K562 (cell line): ENCODE data around the gene CNTN5. TPM values are rescaled to one million over a fixed set of nuclear protein-coding genes. Genes with fewer than 3 reads are reported as not detected.

ENCODE experiments used
- ATAC-seq: fragments of 200-7000 bp; cut with Tn5 transposase; 3 replicates; pipeline ENCODE4 v1.9.1; 2020; ENCODE audit warnings: moderate library complexity
- BruUV-seq: library from RNA; stranded (reverse); fragments of 400-500 nt; replicated peaks from 2 replicates; lab custom pipeline; 2021; lab: Mats Ljungman, UMichigan
- CTCF ChIA-PET: fragments of 300-600 bp; formaldehyde crosslinking; extraction: SDS; loops from one replicate; lab custom pipeline; 2021; ENCODE audit warnings: low intra/inter-chr PET ratio; lab: Yijun Ruan, JAX
- POLR2A ChIA-PET: fragments of 300-600, 350-650 bp; sonication (Branson Sonifier 250); formaldehyde crosslinking; extraction: SDS; loops from one replicate; lab custom pipeline; 2021; ENCODE audit warnings: antibody characterized with exemption, inconsistent platforms; lab: Yijun Ruan, JAX
- DNase-seq, 4 experiments: peaks; one replicate each; pipeline versions ENCODE4 v3.0.0 to v3.0.0-alpha.2; 2011 to 2018; ENCODE audit warnings: low spot score in 3 of 4, mixed read lengths in 3 of 4; ENCODE audit errors: extremely low read depth in 1 of 4
- FAIRE-seq: peaks from 2 replicates; lab custom pipeline; 2011; peaks lifted over from hg19 to GRCh38; lab: Jason Lieb, UNC
- H2AFZ ChIP-seq: 2 replicates; pipeline ENCODE4 v1.6.0; 2011; ENCODE audit warnings: low read depth, low read length, control low read depth, inconsistent platforms
- H3K27ac ChIP-seq: fragments of 200-600 bp; 3 replicates; pipeline ENCODE4 v1.8.0; 2011; ENCODE audit warnings: low read depth, mild to moderate bottlenecking, control low read depth, inconsistent platforms, low read length, moderate library complexity, mixed read lengths; ENCODE audit errors: extremely low read depth
- H3K27me3 ChIP-seq, 2 experiments: fragments of 300-600 bp in 1 of 2; 2 replicates in 1 of 2; 3 replicates in 1 of 2; pipeline versions ENCODE4 v1.6.0 to v1.8.0; 2011; ENCODE audit warnings: inconsistent platforms in 2 of 2, low read length in 2 of 2, mild to moderate bottlenecking in 1 of 2, mixed read lengths in 1 of 2, moderate library complexity in 1 of 2; ENCODE audit not compliant: control insufficient read depth in 2 of 2, insufficient read depth in 2 of 2
- H3K36me3 ChIP-seq: fragments of 300-600 bp; 3 replicates; pipeline ENCODE4 v1.8.0; 2011; ENCODE audit warnings: mild to moderate bottlenecking, low read length, inconsistent platforms; ENCODE audit not compliant: control insufficient read depth, insufficient read depth
- H3K4me1 ChIP-seq, 2 experiments: fragments of 200-600 bp in 1 of 2; replicated peaks in 1 of 2; 2 replicates in 1 of 2; 3 replicates in 1 of 2; pipeline versions ENCODE4 v1.5.1 to v1.8.0; 2011; ENCODE audit warnings: inconsistent platforms in 2 of 2, low read length in 2 of 2, mild to moderate bottlenecking in 1 of 2, mixed read lengths in 1 of 2, moderate library complexity in 1 of 2; ENCODE audit not compliant: control insufficient read depth in 2 of 2, insufficient read depth in 2 of 2
- H3K4me2 ChIP-seq: 2 replicates; pipeline ENCODE4 v1.6.1; 2011; ENCODE audit warnings: low read length, control low read depth, inconsistent platforms, mixed read lengths; ENCODE audit not compliant: insufficient read depth
- H3K4me3 ChIP-seq: fragments of 200-600 bp; sonication (generic), shearing (Covaris generic); 2 replicates; pipeline ENCODE4 v1.5.1; 2016; ENCODE audit warnings: control low read depth, inconsistent platforms
- H3K79me2 ChIP-seq: fragments of 200-600 bp; 3 replicates; pipeline ENCODE4 v1.8.0; 2011; ENCODE audit warnings: low read length, inconsistent platforms; ENCODE audit not compliant: control insufficient read depth, insufficient read depth
- H3K9ac ChIP-seq, 2 experiments: 2 replicates each; pipeline versions ENCODE4 v1.6.0 to v1.6.1; 2011; ENCODE audit warnings: low read depth in 2 of 2, low read length in 2 of 2, control low read depth in 1 of 2, inconsistent platforms in 1 of 2, mild to moderate bottlenecking in 1 of 2, mixed read lengths in 1 of 2; ENCODE audit not compliant: insufficient read depth in 1 of 2
- H3K9me1 ChIP-seq: one replicate; pipeline ENCODE4 v1.6.0; 2011; ENCODE audit warnings: inconsistent platforms, mild to moderate bottlenecking, low read length, moderate library complexity; ENCODE audit not compliant: control insufficient read depth, insufficient read depth
- H3K9me3 ChIP-seq: replicated peaks from 2 replicates; pipeline ENCODE4 v1.5.1; 2011; ENCODE audit warnings: low read depth, low read length, inconsistent platforms; ENCODE audit not compliant: control insufficient read depth, insufficient read depth
- H4K20me1 ChIP-seq: replicated peaks from 2 replicates; pipeline ENCODE4 v1.6.1; 2011; ENCODE audit warnings: low read length, inconsistent platforms, mixed read lengths; ENCODE audit not compliant: control insufficient read depth, insufficient read depth
- CC2D1A ChIP-seq: fragments of 450-650 bp; IDR thresholded peaks from 2 replicates; pipeline ENCODE4 v1.6.1; 2017; ENCODE audit warnings: mild to moderate bottlenecking
- CHCHD3 ChIP-seq: fragments of 250-450 bp; sonication (Bioruptor Pico); IDR thresholded peaks from 2 replicates; pipeline ENCODE4 v2.1.2; 2022; ENCODE audit warnings: mild to moderate bottlenecking
- GATAD2B ChIP-seq: fragments of 450-650 bp; IDR thresholded peaks from 2 replicates; pipeline ENCODE4 v1.6.1; 2017; ENCODE audit warnings: mild to moderate bottlenecking, borderline replicate concordance
- WGBS: fragments of 100-300 bp; shearing (Covaris generic); methylation state at CpG from one replicate; pipeline ENCODE4 v1.1.6; 2016; ENCODE audit warnings: low coverage, mixed read lengths; ENCODE audit not compliant: insufficient coverage; ENCODE audit errors: missing lambda C conversion rate; 5-methylcytosine and 5-hydroxymethylcytosine counted together
- in situ Hi-C: fragments of 300-500 bp; cut with MboI; formaldehyde crosslinking; loops from 4 replicates; pipeline ENCODE4 v1.15.0; 2018; ENCODE audit warnings: inconsistent platforms, mixed read lengths
- intact Hi-C: fragments of 100-400 bp; cut with micrococcal nuclease; formaldehyde crosslinking; loops from 2 replicates; pipeline ENCODE4 v1.14.2; 2022
- polyA plus RNA-seq, 8 experiments: library from polyadenylated mRNA; depleted of rRNA in 4 of 8; stranded (reverse) in 5 of 8; unstranded in 3 of 8; fragments of >200 nt; fragmentation: Nextera tagmentation in 2 of 8; fragmentation: Illumina TruSeq in 1 of 8; extraction: Ambion mirVana in 2 of 8; extraction: Trizol in 1 of 8; gene quantifications; 2 replicates each; pipeline versions ENCODE4 v1.2.1 to v1.2.3, GENCODE V29; 2011 to 2014; ENCODE audit warnings: inconsistent platforms in 1 of 8, missing spikeins in 1 of 8
- total RNA-seq, 7 experiments: library from RNA; depleted of rRNA in 6 of 7; stranded (reverse); fragments of >200 nt in 6 of 7; fragmentation: Illumina TruSeq in 2 of 7; extraction: Trizol in 2 of 7; gene quantifications; 2 replicates each; pipeline versions ENCODE4 v1.2.1 to v1.2.3, GENCODE V29; 2011 to 2021; ENCODE audit warnings: low replicate concordance in 1 of 7
- TF ChIP-seq, protein P1 (sequence below), 2 experiments: fragments of 450-650 bp in 1 of 2; IDR thresholded peaks; 2 replicates each; pipeline ENCODE4 v1.6.1; 2011 to 2017; ENCODE audit warnings: low read depth in 2 of 2, antibody characterized with exemption in 1 of 2, borderline replicate concordance in 1 of 2, low read length in 1 of 2, mild to moderate bottlenecking in 1 of 2, mixed read lengths in 1 of 2; ENCODE audit not compliant: control insufficient read depth in 1 of 2
- TF ChIP-seq, protein P2 (sequence below): IDR thresholded peaks from 2 replicates; pipeline ENCODE4 v1.6.1; 2012; ENCODE audit warnings: low read depth, low read length, improper control_type of control experiment, borderline replicate concordance
- TF ChIP-seq, protein P3 (sequence below): sonication (generic); formaldehyde crosslinking; IDR thresholded peaks from 2 replicates; pipeline ENCODE4 v1.8.1; 2023; ENCODE audit warnings: mild to moderate bottlenecking, missing genetic modification reagents, moderate library complexity

Gene CNTN5
- total and polyA plus RNA-seq, 9 of the 15 experiments (the other 6 are each of a cell fraction or from before 2014, with no cell fraction given) = 0.03 TPM; not detected in 8

DNA sequence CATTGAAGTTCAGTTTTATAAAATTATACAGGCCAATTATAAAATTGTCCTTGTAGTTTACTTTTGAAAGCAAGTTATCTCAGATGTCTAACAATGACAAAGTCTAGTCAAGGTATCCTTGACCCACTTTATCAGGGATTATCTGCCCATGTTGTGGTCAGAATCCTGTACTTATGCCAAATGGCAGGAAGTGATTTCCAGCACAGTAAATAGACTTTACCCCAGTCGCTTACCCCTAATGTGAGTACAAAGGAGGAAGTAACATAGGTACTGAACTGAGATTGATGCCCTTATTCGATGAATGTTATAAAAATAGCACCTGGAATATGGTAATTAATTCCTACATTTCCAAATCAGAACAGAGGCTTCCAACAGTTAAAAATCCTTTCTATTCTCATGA, 355.7 kb downstream of the CNTN5 start:
- Histone ChIP-seq H3K4me2 (no peak overlapping the region), H3K27ac (no peak overlapping the region), H3K9ac (no peak overlapping the region), H3K4me3 (no peak overlapping the region), H3K36me3 (no peaks in the 10 kb centered on the region), H3K79me2 (no peaks in the 10 kb centered on the region), H2AFZ (no peak overlapping the region), H3K4me1 (no peaks in the 10 kb centered on the region)
- no TSS peak for BruUV-seq
- FAIRE-seq = no peak
- in situ Hi-C loops = no loop called here
- ChIA-PET CTCF (no interaction called here), POLR2A (no interaction called here)
- intact Hi-C loops = no loop called here
- TF ChIP-seq, protein P1, sequence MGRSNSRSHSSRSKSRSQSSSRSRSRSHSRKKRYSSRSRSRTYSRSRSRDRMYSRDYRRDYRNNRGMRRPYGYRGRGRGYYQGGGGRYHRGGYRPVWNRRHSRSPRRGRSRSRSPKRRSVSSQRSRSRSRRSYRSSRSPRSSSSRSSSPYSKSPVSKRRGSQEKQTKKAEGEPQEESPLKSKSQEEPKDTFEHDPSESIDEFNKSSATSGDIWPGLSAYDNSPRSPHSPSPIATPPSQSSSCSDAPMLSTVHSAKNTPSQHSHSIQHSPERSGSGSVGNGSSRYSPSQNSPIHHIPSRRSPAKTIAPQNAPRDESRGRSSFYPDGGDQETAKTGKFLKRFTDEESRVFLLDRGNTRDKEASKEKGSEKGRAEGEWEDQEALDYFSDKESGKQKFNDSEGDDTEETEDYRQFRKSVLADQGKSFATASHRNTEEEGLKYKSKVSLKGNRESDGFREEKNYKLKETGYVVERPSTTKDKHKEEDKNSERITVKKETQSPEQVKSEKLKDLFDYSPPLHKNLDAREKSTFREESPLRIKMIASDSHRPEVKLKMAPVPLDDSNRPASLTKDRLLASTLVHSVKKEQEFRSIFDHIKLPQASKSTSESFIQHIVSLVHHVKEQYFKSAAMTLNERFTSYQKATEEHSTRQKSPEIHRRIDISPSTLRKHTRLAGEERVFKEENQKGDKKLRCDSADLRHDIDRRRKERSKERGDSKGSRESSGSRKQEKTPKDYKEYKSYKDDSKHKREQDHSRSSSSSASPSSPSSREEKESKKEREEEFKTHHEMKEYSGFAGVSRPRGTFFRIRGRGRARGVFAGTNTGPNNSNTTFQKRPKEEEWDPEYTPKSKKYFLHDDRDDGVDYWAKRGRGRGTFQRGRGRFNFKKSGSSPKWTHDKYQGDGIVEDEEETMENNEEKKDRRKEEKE (IDR thresholded peaks at IDR 0.05; ENCODE audit: borderline replicate concordance in 1 of 2, control insufficient read depth in 1 of 2, low read depth in 2 of 2, low read length in 1 of 2) = no peak
- TF ChIP-seq CHCHD3 (CRISPR knock-in tag) = no peak
- TF ChIP-seq, protein P2, sequence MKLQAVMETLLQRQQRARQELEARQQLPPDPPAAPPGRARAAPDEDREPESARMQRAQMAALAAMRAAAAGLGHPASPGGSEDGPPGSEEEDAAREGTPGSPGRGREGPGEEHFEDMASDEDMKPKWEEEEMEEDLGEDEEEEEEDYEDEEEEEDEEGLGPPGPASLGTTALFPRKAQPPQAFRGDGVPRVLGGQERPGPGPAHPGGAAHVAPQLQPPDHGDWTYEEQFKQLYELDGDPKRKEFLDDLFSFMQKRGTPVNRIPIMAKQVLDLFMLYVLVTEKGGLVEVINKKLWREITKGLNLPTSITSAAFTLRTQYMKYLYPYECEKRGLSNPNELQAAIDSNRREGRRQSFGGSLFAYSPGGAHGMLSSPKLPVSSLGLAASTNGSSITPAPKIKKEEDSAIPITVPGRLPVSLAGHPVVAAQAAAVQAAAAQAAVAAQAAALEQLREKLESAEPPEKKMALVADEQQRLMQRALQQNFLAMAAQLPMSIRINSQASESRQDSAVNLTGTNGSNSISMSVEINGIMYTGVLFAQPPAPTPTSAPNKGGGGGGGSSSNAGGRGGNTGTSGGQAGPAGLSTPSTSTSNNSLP = no peak
- TF ChIP-seq, protein P3, sequence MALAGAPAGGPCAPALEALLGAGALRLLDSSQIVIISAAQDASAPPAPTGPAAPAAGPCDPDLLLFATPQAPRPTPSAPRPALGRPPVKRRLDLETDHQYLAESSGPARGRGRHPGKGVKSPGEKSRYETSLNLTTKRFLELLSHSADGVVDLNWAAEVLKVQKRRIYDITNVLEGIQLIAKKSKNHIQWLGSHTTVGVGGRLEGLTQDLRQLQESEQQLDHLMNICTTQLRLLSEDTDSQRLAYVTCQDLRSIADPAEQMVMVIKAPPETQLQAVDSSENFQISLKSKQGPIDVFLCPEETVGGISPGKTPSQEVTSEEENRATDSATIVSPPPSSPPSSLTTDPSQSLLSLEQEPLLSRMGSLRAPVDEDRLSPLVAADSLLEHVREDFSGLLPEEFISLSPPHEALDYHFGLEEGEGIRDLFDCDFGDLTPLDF (CRISPR knock-in tag) = no peak
- no peak for TF ChIP-seq CC2D1A
- no peak for TF ChIP-seq GATAD2B
- TF ChIP-seq, all 486 proteins: peak for 0
- 0% methylated on average over 2 of the region's 2 CpGs for WGBS
- Histone ChIP-seq H3K9me3 (no peaks in the 10 kb centered on the region), H3K9me1 (no peaks in the 10 kb centered on the region), H4K20me1 (no peaks in the 10 kb centered on the region), H3K27me3 (no peaks in the 10 kb centered on the region)
- no peak for DNase-seq
- ATAC-seq = no peak
